ENCODE data around the gene MAPK11.

The MAPK11 gene

DNA sequence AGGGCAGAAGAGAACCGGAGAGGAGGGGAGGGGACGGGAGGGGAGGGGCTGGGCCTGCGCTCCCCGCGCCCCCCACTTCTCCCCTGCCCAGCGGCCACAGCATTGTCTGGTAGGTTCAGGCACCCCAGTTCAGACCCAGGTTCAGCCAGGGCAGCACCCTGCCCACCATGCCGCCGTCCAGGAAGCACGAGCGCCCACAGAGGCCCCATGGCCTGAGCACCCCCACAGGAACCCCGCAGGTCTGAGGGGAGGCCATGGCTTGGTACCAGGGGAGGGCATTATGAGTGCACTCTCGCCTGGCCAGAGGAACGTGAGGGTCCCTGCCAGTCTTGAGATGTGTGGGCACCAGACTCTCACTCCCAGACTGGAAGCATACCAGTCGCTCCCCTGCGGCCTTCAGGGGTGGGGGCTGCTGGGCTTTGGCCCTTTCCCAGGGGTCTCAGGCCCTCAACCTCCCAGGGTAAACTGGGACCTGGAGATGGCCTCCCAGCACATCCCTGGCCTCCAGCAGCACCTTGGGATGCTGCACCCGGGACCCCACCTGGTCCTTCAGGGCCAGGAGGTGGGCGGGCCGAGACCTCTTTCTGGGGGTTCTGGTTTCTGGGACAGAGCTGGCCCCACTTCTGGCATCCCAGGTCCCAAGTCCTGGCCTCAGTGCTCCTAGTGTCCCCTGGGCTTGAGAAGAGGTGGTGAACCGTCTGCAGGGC is 37.9 kb upstream of the MAPK11 start:
- no peak for DNase-seq (ENCODE audit: low read depth, low spot score)

GRCh38 chr22:50306753-50307749 is 36.9 kb upstream of the MAPK11 start, which contains the start of gene PLXNB2:
Gene PLXNB2, minus strand, starts transcription at chr22:50307646. Its CDS starts 17,062 bp downstream, at chr22:50290584.
- no peak for DNase-seq (ENCODE audit: low read depth, low spot score)

DNA sequence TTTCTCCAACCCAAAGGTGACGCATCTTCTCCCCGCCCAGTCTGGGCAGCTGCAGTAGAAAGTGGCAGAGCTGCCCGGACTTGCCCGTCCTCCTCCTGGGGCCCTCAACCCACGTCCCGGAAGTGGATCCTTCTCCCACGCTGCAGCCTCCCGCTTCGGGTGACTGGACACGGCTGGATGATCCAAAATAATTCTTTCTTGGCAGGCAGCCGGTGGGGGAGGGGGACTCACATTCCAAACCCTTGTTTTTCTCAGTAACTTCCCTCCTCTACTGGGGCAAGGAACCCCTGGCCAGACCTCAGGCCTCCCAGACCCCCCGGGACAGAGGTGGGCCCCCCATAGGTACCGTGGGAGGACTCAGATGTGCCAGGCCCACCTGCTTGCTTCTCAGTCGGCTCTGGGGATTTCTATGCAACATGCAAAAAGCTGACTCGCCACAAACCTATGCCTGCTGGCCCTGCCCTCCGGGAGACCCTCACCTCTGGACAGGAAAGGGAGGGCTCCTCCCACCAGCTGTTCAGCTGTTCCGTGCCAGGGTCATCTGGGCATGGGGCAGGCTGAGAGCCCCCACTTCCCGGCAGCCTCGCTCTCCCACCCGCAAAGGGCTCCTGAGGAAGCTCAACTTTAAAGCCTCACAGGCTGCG is 35.9 kb upstream of the MAPK11 start:
- peak; percentile 73 for DNase-seq (ENCODE audit: low read depth, low spot score)

- no peak for DNase-seq (ENCODE audit: low read depth, low spot score)
Observed at GRCh38 chr22:50305393-50305922, 35.3 kb upstream of the MAPK11 start.

DNA sequence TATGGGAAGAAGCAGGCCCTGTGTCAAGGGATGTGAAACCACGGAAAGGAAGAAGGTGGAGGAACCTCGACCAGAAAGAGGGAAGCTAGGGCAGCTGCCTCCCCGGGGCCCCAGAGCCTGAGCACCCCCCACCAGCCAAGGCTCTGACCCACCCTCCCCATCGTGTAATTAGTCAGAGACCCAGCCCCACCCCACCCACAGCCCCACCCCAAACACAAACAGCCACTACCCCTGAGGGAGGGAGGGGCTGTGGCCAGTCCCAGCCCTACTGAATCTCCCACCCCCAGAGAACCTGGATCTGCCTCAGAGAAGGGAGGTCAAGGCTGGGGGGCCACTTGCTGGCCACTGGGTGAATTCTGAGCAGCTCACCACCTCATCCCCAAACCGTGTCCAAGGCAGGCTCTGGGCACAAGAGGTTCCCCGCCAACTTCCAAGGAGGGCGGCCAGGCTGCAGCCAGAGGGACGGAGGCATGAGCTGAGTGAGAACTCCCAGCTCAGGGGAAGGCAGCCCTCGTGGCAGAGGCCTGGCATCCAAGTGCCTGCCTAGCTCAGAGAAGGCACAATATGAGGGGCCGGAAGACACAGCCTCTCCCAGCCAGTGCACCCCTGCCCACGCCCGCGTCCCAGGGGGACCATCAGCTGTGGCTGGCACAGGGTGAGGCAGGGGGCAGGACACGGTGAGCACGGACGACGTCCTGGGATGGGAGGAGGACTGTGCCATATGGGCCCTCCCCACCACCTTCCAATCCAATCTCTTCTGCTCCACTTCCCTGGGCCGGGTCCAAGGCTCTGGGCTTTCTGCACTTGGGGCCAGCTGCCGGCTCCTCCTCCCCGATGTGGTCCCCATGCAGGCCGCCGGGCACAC is 34.6 kb upstream of the MAPK11 start:
- DNase-seq (ENCODE audit: low read depth, low spot score) = no peak

DNA sequence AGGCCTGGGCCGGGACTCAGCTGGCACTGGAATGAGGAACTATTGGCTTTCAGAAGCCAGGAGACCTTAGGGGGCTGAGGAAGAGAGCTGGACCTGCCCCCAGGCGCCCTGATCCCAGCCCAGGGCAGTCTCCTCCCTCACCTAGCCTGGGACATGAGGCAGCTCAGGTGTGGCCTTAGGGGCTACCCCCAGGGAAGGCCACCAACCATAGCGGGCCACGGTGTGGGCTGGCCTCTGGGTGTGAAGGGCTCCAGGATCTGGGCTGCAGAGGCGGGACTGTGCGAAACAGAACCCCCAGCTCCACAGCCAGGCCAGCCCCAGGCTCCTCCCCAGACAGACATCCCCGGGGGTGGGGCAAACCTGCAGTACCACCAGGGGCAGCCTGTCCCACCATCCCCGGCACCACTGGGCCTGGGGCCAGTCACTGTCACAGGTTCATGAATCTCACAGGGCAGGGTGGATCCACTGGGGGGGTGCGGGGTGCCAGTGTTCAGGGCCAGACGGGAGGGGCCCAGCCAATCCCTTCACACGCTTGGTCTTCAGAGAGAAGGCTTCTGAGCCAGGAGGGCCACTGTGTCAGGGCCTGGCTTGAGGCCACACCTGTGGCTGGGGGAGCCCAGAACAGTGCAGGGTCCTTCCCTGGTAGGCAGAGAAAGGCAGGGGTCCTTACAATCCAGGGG is 33.8 kb upstream of the MAPK11 start:
- no peak for DNase-seq (ENCODE audit: low read depth, low spot score)

GRCh38 chr22:50303515-50303847 is 33.3 kb upstream of the MAPK11 start:
- no peak for DNase-seq (ENCODE audit: low read depth, low spot score)

- no peak for DNase-seq (ENCODE audit: low read depth, low spot score)
Observed at GRCh38 chr22:50302564-50302963, 32.4 kb upstream of the MAPK11 start.

GRCh38 chr22:50302041-50302541 is 31.9 kb upstream of the MAPK11 start:
- DNase-seq (ENCODE audit: low read depth, low spot score) = no peak

GRCh38 chr22:50301581-50301991 is 31.4 kb upstream of the MAPK11 start:
- DNase-seq (ENCODE audit: low read depth, low spot score) = no peak

DNA sequence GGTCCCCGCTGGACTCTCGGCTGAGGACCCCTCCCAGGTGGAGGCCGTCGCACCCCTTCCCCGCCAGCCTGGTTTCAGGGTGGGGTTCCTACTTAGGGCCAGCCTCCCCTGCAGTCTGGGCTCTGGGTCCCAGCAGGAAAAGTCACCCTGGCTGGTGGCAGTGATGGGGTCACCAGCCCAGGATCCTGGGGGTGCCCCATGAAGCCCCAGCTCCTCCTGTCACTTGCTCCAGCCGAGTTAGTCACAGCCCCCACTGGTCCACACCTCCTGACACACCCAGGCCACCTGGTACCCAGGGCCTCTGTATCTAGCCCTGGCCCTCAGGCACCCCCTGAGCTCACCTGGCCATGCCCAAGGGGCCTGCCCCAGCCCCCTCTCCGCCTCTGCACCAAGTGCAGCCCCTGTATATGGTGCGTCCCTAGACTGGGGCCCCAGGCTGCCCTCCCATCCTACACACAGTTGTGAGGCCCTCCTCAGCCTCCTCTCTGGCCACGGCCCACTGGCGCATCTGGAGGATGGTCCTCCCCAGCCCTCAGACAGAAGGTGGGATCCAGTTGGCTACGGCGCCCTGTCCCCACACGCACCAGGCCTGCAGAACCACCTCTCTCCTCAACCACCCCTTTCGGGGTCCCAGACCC is 30.6 kb upstream of the MAPK11 start:
- DNase-seq (ENCODE audit: low read depth, low spot score) = no peak

- no peak for DNase-seq (ENCODE audit: low read depth, low spot score)
Observed at GRCh38 chr22:50299785-50300619, 29.8 kb upstream of the MAPK11 start.

- no peak for DNase-seq (ENCODE audit: low read depth, low spot score)
Observed at GRCh38 chr22:50298937-50299784, 29.0 kb upstream of the MAPK11 start.

DNA sequence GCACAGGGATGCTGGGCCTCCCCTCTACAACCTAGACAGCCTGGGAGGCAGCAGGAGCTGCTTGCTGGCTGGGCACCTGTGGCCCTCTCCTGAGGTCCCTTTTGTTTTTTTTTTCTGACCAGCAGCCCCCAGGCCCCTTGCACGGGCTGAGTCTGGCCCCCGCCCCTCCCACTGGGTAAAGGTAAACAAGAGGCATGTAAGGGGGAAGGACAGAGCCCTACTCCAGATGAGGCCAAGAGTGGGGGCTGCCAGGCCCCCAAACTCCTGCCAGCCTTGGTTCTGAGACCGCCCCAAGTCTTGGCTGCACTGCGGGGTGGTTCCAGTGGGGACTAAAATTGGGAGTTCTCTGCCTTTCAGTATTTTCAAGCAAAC is 28.1 kb upstream of the MAPK11 start:
- DNase-seq (ENCODE audit: low read depth, low spot score) = no peak

GRCh38 chr22:50297510-50298265 is 27.5 kb upstream of the MAPK11 start:
- DNase-seq (ENCODE audit: low read depth, low spot score) = no peak

- no peak for DNase-seq (ENCODE audit: low read depth, low spot score)
Observed at GRCh38 chr22:50296658-50297490, 26.7 kb upstream of the MAPK11 start.
